ENCODE results near the gene EGLN2.
A peak's percentile ranks its signal among the peaks of the same experiment; 100 is the strongest.
"Not testable (repeated sequence)": the region's sequence is repeated elsewhere in the genome, so short reads cannot be mapped to it uniquely, and the experiment has no call there.

Gene EGLN2

GRCh38 chr19:40798683-40799557 is at the start of gene EGLN2:
TSS of gene EGLN2 (plus strand) at chr19:40799191. CDS start at chr19:40800573, 1,382 bp downstream.
- DNase-seq, result peak; percentile 100
- in situ Hi-C loops (cut with MboI; ENCODE audit: low pct_unique_long_range_greater_than_20kb, low sequenced_read_pairs), result no loop called here

- in situ Hi-C loops (cut with MboI; ENCODE audit: low pct_unique_long_range_greater_than_20kb, low sequenced_read_pairs), result no loop called here
- DNase-seq, result peak; percentile 100
These were observed 48.7 kb upstream of the EGLN2 start, which contains the start of gene ACTMAP for GRCh38 chr19:40750058-40750873. TSS of gene ACTMAP (minus strand) at chr19:40750477. CDS start at chr19:40749803, 674 bp downstream.

- DNase-seq, result peak; percentile 98
- in situ Hi-C loops (cut with MboI; ENCODE audit: low pct_unique_long_range_greater_than_20kb, low sequenced_read_pairs), result no loop called here
These were observed 48.0 kb upstream of the EGLN2 start, which contains the start of gene SNRPA for GRCh38 chr19:40750874-40751537. TSS of gene SNRPA (plus strand) at chr19:40751203. CDS start at chr19:40751409, 206 bp downstream.

- in situ Hi-C loops (cut with MboI; ENCODE audit: low pct_unique_long_range_greater_than_20kb, low sequenced_read_pairs), result no loop called here
- DNase-seq, result peak; percentile 36
These were observed 46.7 kb upstream of the EGLN2 start for GRCh38 chr19:40752257-40752781.

- in situ Hi-C loops (cut with MboI; ENCODE audit: low pct_unique_long_range_greater_than_20kb, low sequenced_read_pairs), result no loop called here
- DNase-seq, result no peak
These were observed 44.3 kb upstream of the EGLN2 start for GRCh38 chr19:40754611-40755247.

- no peak for DNase-seq
- in situ Hi-C loops (cut with MboI; ENCODE audit: low pct_unique_long_range_greater_than_20kb, low sequenced_read_pairs), result no loop called here
These were observed 43.8 kb upstream of the EGLN2 start for GRCh38 chr19:40755248-40755624.

- no peak for DNase-seq
- in situ Hi-C loops (cut with MboI; ENCODE audit: low pct_unique_long_range_greater_than_20kb, low sequenced_read_pairs), result no loop called here
These were observed 43.2 kb upstream of the EGLN2 start for GRCh38 chr19:40755791-40756190.

GRCh38 chr19:40756502-40757110 is 42.4 kb upstream of the EGLN2 start:
- in situ Hi-C loops (cut with MboI; ENCODE audit: low pct_unique_long_range_greater_than_20kb, low sequenced_read_pairs), result no loop called here

GRCh38 chr19:40758491-40758890 is 40.5 kb upstream of the EGLN2 start:
- in situ Hi-C loops (cut with MboI; ENCODE audit: low pct_unique_long_range_greater_than_20kb, low sequenced_read_pairs), result no loop called here
- no peak for DNase-seq

More at GRCh38 chr19:40756502-40757110, 42.4 kb upstream of the EGLN2 start:
- peak; percentile 27 for DNase-seq

GRCh38 chr19:40759352-40759751 is 39.6 kb upstream of the EGLN2 start:
- in situ Hi-C loops (cut with MboI; ENCODE audit: low pct_unique_long_range_greater_than_20kb, low sequenced_read_pairs), result no loop called here
- no peak for DNase-seq

GRCh38 chr19:40762754-40763470 is 36.1 kb upstream of the EGLN2 start:
- in situ Hi-C loops (cut with MboI; ENCODE audit: low pct_unique_long_range_greater_than_20kb, low sequenced_read_pairs), result no loop called here
- DNase-seq, result no peak

- in situ Hi-C loops (cut with MboI; ENCODE audit: low pct_unique_long_range_greater_than_20kb, low sequenced_read_pairs), result no loop called here
- no peak for DNase-seq
These were observed 35.5 kb upstream of the EGLN2 start for GRCh38 chr19:40763526-40763925.

- in situ Hi-C loops (cut with MboI; ENCODE audit: low pct_unique_long_range_greater_than_20kb, low sequenced_read_pairs), result no loop called here
- DNase-seq, result no peak
These were observed 35.0 kb upstream of the EGLN2 start for GRCh38 chr19:40763963-40764362.

- in situ Hi-C loops (cut with MboI; ENCODE audit: low pct_unique_long_range_greater_than_20kb, low sequenced_read_pairs); DNase-seq: not testable (repeated sequence)
These were observed 32.6 kb upstream of the EGLN2 start for GRCh38 chr19:40766385-40766784.

GRCh38 chr19:40768869-40769268 is 30.1 kb upstream of the EGLN2 start:
- in situ Hi-C loops (cut with MboI; ENCODE audit: low pct_unique_long_range_greater_than_20kb, low sequenced_read_pairs), result no loop called here
- no peak for DNase-seq

- in situ Hi-C loops (cut with MboI; ENCODE audit: low pct_unique_long_range_greater_than_20kb, low sequenced_read_pairs), result not testable (repeated sequence)
- DNase-seq, result peak; percentile 29
These were observed 27.7 kb upstream of the EGLN2 start for GRCh38 chr19:40771101-40771862.
